NCI-H1417 treated with DMSO at 0.1 percent for 48 hours (cell line): ENCODE data around the gene NISCH.
"Not testable (repeated sequence)": the region's sequence is repeated elsewhere in the genome, so short reads cannot be mapped to it uniquely, and the experiment has no call there.

Experiments used
- DNase-seq: peaks from one replicate; lab custom pipeline; 2025; lab: John Stamatoyannopoulos, UW

Gene NISCH

GRCh38 chr3:52515192-52515591 lies 59.8 kb downstream of the NISCH start:
- DNase-seq = no peak

GRCh38 chr3:52516509-52517195 lies 61.2 kb downstream of the NISCH start:
- no peak for DNase-seq

GRCh38 chr3:52517796-52518722 lies 62.7 kb downstream of the NISCH start:
- no peak for DNase-seq

GRCh38 chr3:52518723-52519444 lies 63.5 kb downstream of the NISCH start:
- DNase-seq = no peak

- DNase-seq = no peak
Measured at GRCh38 chr3:52519445-52520140, 64.2 kb downstream of the NISCH start.

- DNase-seq = no peak
Measured at GRCh38 chr3:52520141-52520667, 64.8 kb downstream of the NISCH start.

- no peak for DNase-seq
Measured at GRCh38 chr3:52520716-52521487, 65.5 kb downstream of the NISCH start.

- DNase-seq = no peak
Measured at GRCh38 chr3:52521488-52521824, 66.1 kb downstream of the NISCH start.

GRCh38 chr3:52521881-52522650 lies 66.7 kb downstream of the NISCH start:
- no peak for DNase-seq

GRCh38 chr3:52522651-52523251 lies 67.3 kb downstream of the NISCH start:
- no peak for DNase-seq

GRCh38 chr3:52523386-52524257 lies 68.2 kb downstream of the NISCH start:
- DNase-seq = no peak

- DNase-seq = no peak
Measured at GRCh38 chr3:52524258-52524751, 68.9 kb downstream of the NISCH start.

- DNase-seq = no peak
Measured at GRCh38 chr3:52524752-52525679, 69.6 kb downstream of the NISCH start.

- DNase-seq = no peak
Measured at GRCh38 chr3:52525680-52526561, 70.5 kb downstream of the NISCH start.

GRCh38 chr3:52526671-52527038 lies 71.3 kb downstream of the NISCH start:
- not testable (repeated sequence) for DNase-seq

- DNase-seq = no peak
Measured at GRCh38 chr3:52527039-52527731, 71.8 kb downstream of the NISCH start.
